Vagina (tissue), 2 donors: ENCODE measurements around the gene S100A3. TPM values are rescaled to one million over a fixed set of nuclear protein-coding genes. Genes with fewer than 3 reads are reported as not detected.

ENCODE experiments used
- DNase-seq, 2 donors: peaks; one replicate each; pipeline ENCODE4 v3.0.0-alpha.2; 2017; ENCODE audit errors: extremely low spot score in 2 of 2
- H3K27ac ChIP-seq: fragments of 200-600 bp; sonication (generic); one replicate; pipeline ENCODE4 v1.5.1; 2019
- H3K27me3 ChIP-seq: fragments of 200-600 bp; sonication (generic); one replicate; pipeline ENCODE4 v1.5.1; 2019
- H3K36me3 ChIP-seq, 2 donors: fragments of 200-600 bp; sonication (generic); one replicate each; pipeline ENCODE4 v1.5.1; 2017 to 2019
- H3K4me1 ChIP-seq: fragments of 200-600 bp; sonication (generic); one replicate; pipeline ENCODE4 v1.5.1; 2019
- H3K4me3 ChIP-seq, 2 donors: fragments of 200-600 bp; sonication (generic); 1 replicate in 1 of 2; 2 replicates in 1 of 2; pipeline ENCODE4 v1.5.1; 2016 to 2019
- H3K9me3 ChIP-seq: fragments of 200-600 bp; sonication (generic); one replicate; pipeline ENCODE4 v1.5.1; 2019
- CTCF ChIP-seq, 3 experiments: fragments of 450-650 bp in 2 of 3; fragments of 200-600 bp in 1 of 3; sonication (generic) in 1 of 3; IDR thresholded peaks; one replicate each; pipeline ENCODE4 v1.5.1; 2017 to 2019; ENCODE audit warnings: antibody characterized with exemption in 3 of 3, mild to moderate bottlenecking in 2 of 3, moderate library complexity in 2 of 3
- POLR2A ChIP-seq, 2 donors: fragments of 450-650 bp; IDR thresholded peaks; one replicate each; pipeline ENCODE4 v1.6.1; 2017; ENCODE audit warnings: antibody characterized with exemption in 2 of 2, mild to moderate bottlenecking in 2 of 2, moderate library complexity in 2 of 2
- POLR2AphosphoS5 ChIP-seq, 2 donors: sonication (generic); formaldehyde crosslinking; IDR thresholded peaks; one replicate each; pipeline ENCODE4 v1.9.0; 2017; ENCODE audit warnings: antibody characterized with exemption in 2 of 2, mild to moderate bottlenecking in 2 of 2, low read depth in 1 of 2; ENCODE audit not compliant: insufficient read depth in 1 of 2
- intact Hi-C: fragments of 100-400 bp; cut with DNase I; formaldehyde crosslinking; loops from one replicate; pipeline ENCODE4 v1.15.1; 2023
- total RNA-seq: library from RNA; depleted of rRNA; stranded (reverse); fragments of >200 nt; gene quantifications from one replicate; pipeline ENCODE4 v1.2.3, GENCODE V29; 2016

The S100A3 gene
- total RNA-seq, 1 donor from 2014 or later: 9.6 TPM

GRCh38 chr1:153567621-153568366 lies 18.7 kb upstream of the S100A3 start:
- H3K4me1 ChIP-seq: peaks cover 34% of the 10 kb centered on the region
- H3K27ac ChIP-seq: peak overlapping the region; percentile 98
- no peaks in the 10 kb centered on the region for H3K36me3 ChIP-seq
- intact Hi-C loops: loop anchor here (1.0 to 5.0 kb wide), 2 partner anchors 34 to 55 kb away; no protein-coding TSS in a partner anchor
- no peak for TF ChIP-seq CTCF (IDR thresholded peaks at IDR 0.05)
- no peak for TF ChIP-seq POLR2AphosphoS5 (IDR thresholded peaks at IDR 0.05; ENCODE audit: insufficient read depth in 1 of 2, low read depth in 1 of 2)
- no peak for TF ChIP-seq POLR2A (IDR thresholded peaks at IDR 0.05)
- H3K9me3 ChIP-seq: no peaks in the 10 kb centered on the region
- DNase-seq: peak in 1 of 2 donors; percentile 89
- no peaks in the 10 kb centered on the region for H3K27me3 ChIP-seq
- peak overlapping the region; percentile 22 to 28 for H3K4me3 ChIP-seq

GRCh38 chr1:153566414-153567371 lies 17.6 kb upstream of the S100A3 start:
- TF ChIP-seq POLR2AphosphoS5 (IDR thresholded peaks at IDR 0.05; ENCODE audit: insufficient read depth in 1 of 2, low read depth in 1 of 2) (peak; percentile 86 to 92), CTCF (IDR thresholded peaks at IDR 0.05) (no peak), POLR2A (IDR thresholded peaks at IDR 0.05) (peak in 1 of 2 donors; percentile 11)
- H3K9me3 ChIP-seq: no peaks in the 10 kb centered on the region
- H3K27ac ChIP-seq: peak overlapping the region; percentile 98
- peaks cover 34% of the 10 kb centered on the region for H3K4me1 ChIP-seq
- no peaks in the 10 kb centered on the region for H3K36me3 ChIP-seq
- intact Hi-C loops: loop anchor here (5.0 kb wide), 1 partner anchor 54 kb away; no protein-coding TSS in a partner anchor
- peak overlapping the region; percentile 3 to 9 for H3K4me3 ChIP-seq
- peak in 1 of 2 donors; percentile 99 for DNase-seq
- no peaks in the 10 kb centered on the region for H3K27me3 ChIP-seq

- intact Hi-C loops: loop anchor here (5.0 kb wide), 1 partner anchor 53 kb away; no protein-coding TSS in a partner anchor
- Histone ChIP-seq H3K27ac (peak within 1 kb of the TSS; percentile 98), H3K9me3 (no peaks in the 10 kb centered on the region), H3K36me3 (no peaks in the 10 kb centered on the region), H3K4me3 (peak within 1 kb of the TSS; percentile 9 to 36), H3K4me1 (peaks cover 34% of the 10 kb centered on the region), H3K27me3 (no peaks in the 10 kb centered on the region)
- DNase-seq: peak in 1 of 2 donors; percentile 92
- no peak for TF ChIP-seq CTCF (IDR thresholded peaks at IDR 0.05)
- peak; percentile 29 to 77 for TF ChIP-seq POLR2AphosphoS5 (IDR thresholded peaks at IDR 0.05; ENCODE audit: insufficient read depth in 1 of 2, low read depth in 1 of 2)
Measured at GRCh38 chr1:153565529-153566374, 16.7 kb upstream of the S100A3 start, which contains the start of gene S100A2. S100A2 (minus strand) TSS chr1:153565844; CDS start chr1:153563877, 1,967 bp downstream.

- Histone ChIP-seq H3K4me1 (peaks cover 34% of the 10 kb centered on the region), H3K4me3 (peak overlapping the region; percentile 9 to 36), H3K27me3 (no peaks in the 10 kb centered on the region), H3K36me3 (no peaks in the 10 kb centered on the region), H3K27ac (peak overlapping the region; percentile 98), H3K9me3 (no peaks in the 10 kb centered on the region)
- DNase-seq: no peak
- intact Hi-C loops: loop anchor here (2.0 kb wide), 1 partner anchor 15 kb away; the partner anchor contains the start of gene S100A3
- TF ChIP-seq POLR2AphosphoS5 (IDR thresholded peaks at IDR 0.05; ENCODE audit: insufficient read depth in 1 of 2, low read depth in 1 of 2): no peak
- TF ChIP-seq POLR2A (IDR thresholded peaks at IDR 0.05): no peak
- no peak for TF ChIP-seq CTCF (IDR thresholded peaks at IDR 0.05)
Measured at GRCh38 chr1:153563991-153564390, 14.9 kb upstream of the S100A3 start.
